GM19043 (cell line): Measurements from ENCODE around the gene CCDC12.

ENCODE experiments used
- ATAC-seq: cut with Tn5 transposase; IDR thresholded peaks from one replicate; pipeline ENCODE4 v1.9.1; 2021; ENCODE audit warnings: low read depth; ENCODE audit not compliant: unreplicated experiment

The CCDC12 gene

GRCh38 chr3:46898321-46899150 lies 78.0 kb downstream of the CCDC12 start:
- ATAC-seq, result no peak

DNA sequence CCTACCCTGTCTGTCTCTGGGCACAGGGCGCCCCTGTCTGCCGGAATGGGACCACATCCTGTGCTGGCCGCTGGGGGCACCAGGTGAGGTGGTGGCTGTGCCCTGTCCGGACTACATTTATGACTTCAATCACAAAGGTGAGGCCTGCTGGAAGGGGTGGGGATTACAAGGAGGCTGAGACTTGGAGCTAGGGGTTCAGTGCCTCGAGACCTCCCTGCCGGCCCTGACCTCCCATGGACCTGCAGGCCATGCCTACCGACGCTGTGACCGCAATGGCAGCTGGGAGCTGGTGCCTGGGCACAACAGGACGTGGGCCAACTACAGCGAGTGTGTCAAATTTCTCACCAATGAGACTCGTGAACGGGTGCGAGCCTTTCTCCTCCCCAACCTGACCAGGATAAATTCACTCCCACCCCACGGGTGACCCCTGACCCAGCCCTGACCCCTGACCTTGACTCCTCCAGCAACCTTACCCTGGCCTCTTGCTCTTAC lies 78.7 kb downstream of the CCDC12 start:
- ATAC-seq, result no peak

DNA sequence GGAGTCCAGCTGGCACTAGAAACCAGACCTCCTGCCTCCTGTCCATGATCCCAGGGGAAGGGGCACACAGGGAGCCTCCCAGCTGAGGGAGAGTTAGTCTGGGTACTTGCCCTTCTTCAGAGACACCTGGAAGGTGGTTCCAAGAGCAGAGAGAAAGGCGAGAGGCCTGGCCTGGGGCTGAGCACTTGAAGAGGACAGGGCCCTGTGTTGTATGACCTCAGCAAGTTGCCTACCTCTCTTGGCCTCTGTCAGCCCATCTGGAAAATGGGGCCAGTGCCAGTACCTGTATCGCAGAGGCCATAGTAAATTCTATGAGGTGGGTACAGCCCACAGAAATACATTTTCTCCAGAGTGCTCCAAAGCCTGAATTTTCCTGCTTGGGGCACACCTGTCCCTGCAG lies 79.5 kb downstream of the CCDC12 start:
- ATAC-seq, result no peak

GRCh38 chr3:46896386-46896785 lies 80.2 kb downstream of the CCDC12 start:
- ATAC-seq, result no peak

DNA sequence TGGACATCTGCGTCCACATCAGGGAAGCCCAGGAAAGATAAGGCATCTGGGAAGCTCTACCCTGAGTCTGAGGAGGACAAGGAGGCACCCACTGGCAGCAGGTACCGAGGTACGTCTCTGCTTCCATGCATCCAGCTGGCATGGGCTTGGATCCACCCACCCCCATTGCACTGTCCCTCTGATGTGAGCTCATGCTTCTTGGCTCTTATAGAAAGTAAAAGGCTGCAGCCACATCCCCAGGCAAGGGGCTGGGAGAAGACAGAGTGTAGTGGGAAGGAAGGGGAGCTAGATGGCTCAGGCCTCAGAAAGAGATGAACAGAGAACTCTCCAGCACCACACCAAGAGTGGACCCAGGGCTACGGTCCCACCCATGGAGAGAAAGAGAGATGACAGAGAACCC lies 80.8 kb downstream of the CCDC12 start:
- no peak for ATAC-seq

DNA sequence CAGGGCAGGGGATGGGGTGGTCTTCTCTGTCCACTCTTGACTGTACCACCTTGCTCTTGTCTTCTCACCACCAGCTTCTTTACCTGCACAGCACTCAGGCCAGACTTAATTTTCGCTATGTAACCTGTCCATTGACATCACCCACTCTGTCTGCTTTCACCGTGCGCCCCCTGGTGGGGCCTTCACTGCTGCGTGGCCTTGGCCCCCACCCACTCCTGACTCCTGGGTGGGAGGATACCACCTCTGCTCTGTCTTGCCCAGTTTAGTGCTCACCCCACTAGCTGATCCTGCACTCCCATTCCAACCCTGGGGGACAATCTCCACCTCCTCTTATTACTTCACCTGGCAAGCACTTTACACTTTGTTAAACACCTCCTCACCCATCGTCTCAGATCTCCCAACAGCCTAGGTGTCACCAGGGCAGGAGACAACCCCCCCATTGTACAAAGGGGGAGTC lies 81.3 kb downstream of the CCDC12 start:
- no peak for ATAC-seq

DNA sequence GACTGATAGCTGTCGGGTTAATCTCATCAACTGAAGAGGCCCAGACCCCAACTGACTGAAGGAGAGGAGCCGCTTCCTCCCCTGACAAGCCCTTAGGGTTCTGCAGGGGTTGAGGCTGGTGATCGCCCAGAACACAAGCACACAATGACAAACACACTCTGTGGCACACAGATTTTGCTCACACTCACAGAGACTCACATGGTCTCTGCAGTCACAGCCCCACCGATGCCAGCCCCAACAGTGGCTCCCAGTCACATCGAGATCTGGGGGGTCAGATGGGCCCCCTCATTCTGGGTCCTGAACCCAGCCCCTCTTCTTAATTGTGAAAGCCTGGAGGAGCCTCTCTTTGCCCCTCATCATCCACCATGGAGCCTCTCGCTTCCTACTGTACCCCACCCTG lies 82.3 kb downstream of the CCDC12 start:
- no peak for ATAC-seq

GRCh38 chr3:46893763-46894162 lies 82.8 kb downstream of the CCDC12 start:
- no peak for ATAC-seq

- no peak for ATAC-seq
Measured at GRCh38 chr3:46893146-46893748, 83.3 kb downstream of the CCDC12 start.

GRCh38 chr3:46892285-46893145 lies 84.0 kb downstream of the CCDC12 start:
- no peak for ATAC-seq

DNA sequence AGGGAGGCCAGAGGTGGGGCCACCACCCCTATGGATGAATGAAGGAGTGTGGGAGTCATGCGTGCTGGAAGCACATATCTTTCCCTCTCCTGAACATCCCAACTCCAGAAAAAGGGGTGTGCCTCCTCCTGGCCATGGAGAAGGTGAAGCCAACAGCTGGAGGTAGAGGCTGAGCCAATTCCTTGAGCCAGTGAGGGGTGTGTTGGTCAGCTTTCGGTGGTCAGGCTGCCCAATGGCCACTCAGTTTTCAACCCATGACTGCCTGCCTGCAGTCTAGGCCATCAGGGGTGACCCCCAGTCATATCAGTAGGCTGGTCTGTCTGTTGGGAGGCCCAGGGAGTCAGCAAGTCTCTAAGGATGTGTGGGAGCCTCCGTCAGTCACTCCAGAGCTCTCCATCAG lies 85.4 kb downstream of the CCDC12 start:
- no peak for ATAC-seq

DNA sequence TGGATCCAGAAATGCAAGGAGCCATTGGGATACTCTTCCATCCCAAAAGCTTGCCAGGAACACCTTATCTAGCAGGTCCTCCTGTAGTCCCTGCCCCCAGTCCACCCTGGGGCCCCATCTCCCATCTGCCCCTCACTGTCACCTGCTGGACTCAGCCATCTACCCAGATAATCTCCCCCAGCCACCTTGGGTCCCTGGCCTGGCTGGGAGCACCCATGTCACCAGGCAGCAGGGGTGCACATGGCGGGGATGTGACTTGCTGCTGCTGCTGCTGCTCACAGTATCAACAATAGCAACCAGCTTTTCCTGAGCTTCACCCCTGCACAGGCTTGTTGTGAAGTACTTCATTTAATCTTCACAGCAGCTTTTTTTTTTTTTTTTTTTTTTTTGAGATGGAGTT lies 86.4 kb downstream of the CCDC12 start:
- ATAC-seq, result no peak

GRCh38 chr3:46889381-46890110 lies 87.0 kb downstream of the CCDC12 start:
- no peak for ATAC-seq

DNA sequence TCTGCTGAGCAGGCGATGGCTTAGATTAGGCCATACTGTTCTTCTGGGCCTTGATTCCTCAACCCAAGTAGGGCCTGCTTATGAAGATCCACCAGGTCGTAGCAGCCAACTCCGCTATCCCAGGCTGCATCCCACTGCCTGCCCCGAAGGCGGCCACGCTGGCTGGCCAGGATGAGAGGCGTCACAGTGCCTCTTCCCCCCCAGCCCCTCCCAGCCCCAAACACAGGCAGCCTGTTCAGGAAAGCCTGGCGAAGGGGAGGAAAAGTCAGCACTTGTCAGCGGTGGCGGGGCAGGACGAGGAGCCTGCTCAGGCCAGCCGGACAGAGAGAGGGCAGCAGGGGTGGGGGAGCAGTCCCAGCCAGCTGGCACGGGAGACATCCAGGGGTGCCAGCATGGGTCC lies 87.8 kb downstream of the CCDC12 start:
- no peak for ATAC-seq

DNA sequence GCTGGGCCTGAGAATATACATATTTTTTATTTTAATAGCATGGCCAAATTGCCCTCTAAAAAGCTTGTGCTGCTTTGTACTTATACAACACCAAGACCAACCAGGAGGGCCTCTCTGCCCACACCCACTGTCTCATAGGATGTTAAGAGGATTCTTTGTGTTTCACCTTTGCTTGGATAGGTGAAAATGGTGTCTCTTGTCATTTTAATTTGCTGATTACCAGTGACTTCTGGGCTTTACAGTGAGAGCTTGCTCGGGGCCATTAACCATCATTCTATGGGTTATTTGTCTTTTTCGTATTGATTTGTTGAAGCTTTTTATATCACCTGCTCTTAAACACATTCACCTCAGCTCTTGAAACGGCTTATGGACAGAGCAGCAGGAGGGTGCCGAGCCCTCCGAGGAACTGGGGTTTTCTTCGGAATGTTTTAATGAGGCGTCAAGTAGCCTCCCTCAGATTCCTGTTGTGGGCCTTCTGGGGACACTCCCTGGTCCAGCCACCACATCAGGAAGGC lies 88.5 kb downstream of the CCDC12 start:
- ATAC-seq, result no peak

- ATAC-seq, result no peak
Measured at GRCh38 chr3:46885612-46886011, 90.9 kb downstream of the CCDC12 start.

DNA sequence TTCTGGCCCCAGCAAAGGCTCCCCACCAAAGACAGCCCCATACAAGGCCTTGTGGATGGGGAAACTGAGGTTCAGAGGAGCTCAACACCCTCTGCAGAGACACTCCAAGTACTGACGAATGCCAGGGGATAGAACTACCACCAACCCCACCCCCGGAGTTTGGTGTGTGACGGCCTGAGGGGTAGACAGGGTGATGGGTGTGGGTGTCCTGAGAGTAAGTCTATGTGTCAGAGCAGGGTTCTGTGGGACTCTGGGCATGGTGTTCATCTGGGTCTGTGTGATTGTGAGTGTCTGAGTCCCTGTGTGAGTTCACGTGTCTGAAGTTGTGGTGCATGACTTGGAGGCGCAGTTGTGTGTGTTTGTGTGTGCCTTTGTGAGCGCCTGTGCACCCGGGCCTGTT lies 91.6 kb downstream of the CCDC12 start:
- no peak for ATAC-seq

- no peak for ATAC-seq
Measured at GRCh38 chr3:46884427-46884826, 92.1 kb downstream of the CCDC12 start.

- no peak for ATAC-seq
Measured at GRCh38 chr3:46883830-46884185, 92.7 kb downstream of the CCDC12 start.
